NCI-H187 (cell line): ENCODE measurements around the gene PYHIN1.

Source experiments
- DNase-seq, 2 experiments: peaks; one replicate each; lab custom pipeline; 2025; lab: John Stamatoyannopoulos, UW

PYHIN1 gene

GRCh38 chr1:159014851-159015250 lies 83.5 kb downstream of the PYHIN1 start:
- no peak for DNase-seq

- DNase-seq, result no peak
Observed at GRCh38 chr1:159015440-159015909, 84.1 kb downstream of the PYHIN1 start.

GRCh38 chr1:159023723-159024122 lies 92.4 kb downstream of the PYHIN1 start:
- no peak for DNase-seq

- DNase-seq, result no peak
Observed at GRCh38 chr1:159025043-159025442, 93.7 kb downstream of the PYHIN1 start.
